ENCODE results near the gene KRTAP5-4.
A peak's percentile ranks its signal among the peaks of the same experiment; 100 is the strongest.
"Not testable (repeated sequence)": the region's sequence is repeated elsewhere in the genome, so short reads cannot be mapped to it uniquely, and the experiment has no call there.

KRTAP5-4 gene

GRCh38 chr11:1622086-1622485, at the start of gene KRTAP5-4:
Gene KRTAP5-4 (minus strand): TSS chr11:1622138. CDS start chr11:1622093, 45 bp downstream.
- no peak for DNase-seq (ENCODE audit: low spot score)

GRCh38 chr11:1671658-1672057, 49.7 kb upstream of the KRTAP5-4 start:
- no peak for DNase-seq (ENCODE audit: low spot score)

- DNase-seq (ENCODE audit: low spot score), result no peak
Observed at GRCh38 chr11:1670905-1671371, 49.0 kb upstream of the KRTAP5-4 start.

- not testable (repeated sequence) for DNase-seq (ENCODE audit: low spot score)
Observed at GRCh38 chr11:1670457-1670856, 48.5 kb upstream of the KRTAP5-4 start.

- no peak for DNase-seq (ENCODE audit: low spot score)
Observed at GRCh38 chr11:1669546-1670218, 47.7 kb upstream of the KRTAP5-4 start.

GRCh38 chr11:1668911-1669473, 47.1 kb upstream of the KRTAP5-4 start:
- DNase-seq (ENCODE audit: low spot score), result no peak

- no peak for DNase-seq (ENCODE audit: low spot score)
Observed at GRCh38 chr11:1667906-1668305, 46.0 kb upstream of the KRTAP5-4 start.

- DNase-seq (ENCODE audit: low spot score), result no peak
Observed at GRCh38 chr11:1667121-1667850, 45.3 kb upstream of the KRTAP5-4 start.

GRCh38 chr11:1665313-1665712, 43.4 kb upstream of the KRTAP5-4 start:
- no peak for DNase-seq (ENCODE audit: low spot score)

GRCh38 chr11:1662699-1663283, 40.9 kb upstream of the KRTAP5-4 start:
- not testable (repeated sequence) for DNase-seq (ENCODE audit: low spot score)

GRCh38 chr11:1661454-1662269, 39.7 kb upstream of the KRTAP5-4 start:
- not testable (repeated sequence) for DNase-seq (ENCODE audit: low spot score)

- no peak for DNase-seq (ENCODE audit: low spot score)
Observed at GRCh38 chr11:1660111-1660867, 38.4 kb upstream of the KRTAP5-4 start.

GRCh38 chr11:1659506-1659905, 37.6 kb upstream of the KRTAP5-4 start:
- no peak for DNase-seq (ENCODE audit: low spot score)

GRCh38 chr11:1656670-1657069, 34.7 kb upstream of the KRTAP5-4 start:
- no peak for DNase-seq (ENCODE audit: low spot score)

- DNase-seq (ENCODE audit: low spot score), result no peak
Observed at GRCh38 chr11:1656061-1656441, 34.1 kb upstream of the KRTAP5-4 start.

GRCh38 chr11:1655168-1656060, 33.5 kb upstream of the KRTAP5-4 start:
- DNase-seq (ENCODE audit: low spot score), result peak; percentile 43

GRCh38 chr11:1654388-1655167, 32.6 kb upstream of the KRTAP5-4 start:
- no peak for DNase-seq (ENCODE audit: low spot score)

GRCh38 chr11:1653541-1654387, 31.8 kb upstream of the KRTAP5-4 start:
- peak; percentile 42 for DNase-seq (ENCODE audit: low spot score)

Data from ecto neural progenitor cell (in vitro differentiated cells).